GM19372 (cell line): ENCODE data around the gene S1PR4.
"Not testable (repeated sequence)": the region's sequence is repeated elsewhere in the genome, so short reads cannot be mapped to it uniquely, and the experiment has no call there.

Experiments
- ATAC-seq: cut with Tn5 transposase; IDR thresholded peaks from one replicate; pipeline ENCODE4 v1.9.1; 2021; ENCODE audit warnings: mild to moderate bottlenecking, low read depth, moderate library complexity; ENCODE audit not compliant: unreplicated experiment

S1PR4 gene

GRCh38 chr19:3192684-3193083 lies 14.1 kb downstream of the S1PR4 start:
- no peak for ATAC-seq

- ATAC-seq: no peak
Measured at GRCh38 chr19:3193256-3194105, 14.9 kb downstream of the S1PR4 start.

GRCh38 chr19:3194106-3195087 lies 15.8 kb downstream of the S1PR4 start:
- ATAC-seq: no peak

GRCh38 chr19:3196064-3196932 lies 17.7 kb downstream of the S1PR4 start:
- ATAC-seq: no peak

GRCh38 chr19:3196933-3197205 lies 18.3 kb downstream of the S1PR4 start:
- no peak for ATAC-seq

GRCh38 chr19:3198901-3199700 lies 20.5 kb downstream of the S1PR4 start:
- ATAC-seq: no peak

- no peak for ATAC-seq
Measured at GRCh38 chr19:3201072-3201700, 22.6 kb downstream of the S1PR4 start.

GRCh38 chr19:3201911-3202310 lies 23.3 kb downstream of the S1PR4 start:
- ATAC-seq: no peak

GRCh38 chr19:3202346-3202745 lies 23.8 kb downstream of the S1PR4 start:
- ATAC-seq: no peak

GRCh38 chr19:3202895-3203294 lies 24.3 kb downstream of the S1PR4 start:
- not testable (repeated sequence) for ATAC-seq

- ATAC-seq: no peak
Measured at GRCh38 chr19:3203805-3204645, 25.5 kb downstream of the S1PR4 start.

- ATAC-seq: no peak
Measured at GRCh38 chr19:3204646-3205275, 26.2 kb downstream of the S1PR4 start.

- ATAC-seq: no peak
Measured at GRCh38 chr19:3206216-3206953, 27.8 kb downstream of the S1PR4 start.

- ATAC-seq: no peak
Measured at GRCh38 chr19:3207461-3208242, 29.1 kb downstream of the S1PR4 start.

- no peak for ATAC-seq
Measured at GRCh38 chr19:3208317-3209207, 30.0 kb downstream of the S1PR4 start.
